Measurements from ENCODE around the gene CELF5.

Gene CELF5

DNA sequence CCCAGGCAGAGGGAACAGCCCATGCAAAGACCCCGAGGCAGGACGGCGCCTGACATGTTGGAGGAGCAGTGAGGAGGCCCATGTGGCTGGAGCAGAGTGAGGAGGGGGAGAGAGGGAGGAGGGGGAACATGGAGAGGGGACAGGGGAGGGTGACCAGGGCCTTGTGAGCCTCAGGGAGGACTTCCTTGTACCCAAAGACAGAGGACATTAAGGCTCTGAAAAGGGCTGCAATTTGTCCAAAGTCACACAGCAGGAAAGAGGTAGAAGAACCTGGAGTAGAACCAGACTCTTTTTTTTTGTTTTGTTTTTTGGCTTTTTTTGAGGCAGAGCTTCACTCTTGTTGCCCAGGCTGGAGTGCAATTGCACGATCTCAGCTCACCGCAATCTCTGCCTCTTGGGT lies 67.2 kb downstream of the CELF5 start:
- no peak for DNase-seq (ENCODE audit: low read depth in 2 of 2)
- TF ChIP-seq, protein P1, sequence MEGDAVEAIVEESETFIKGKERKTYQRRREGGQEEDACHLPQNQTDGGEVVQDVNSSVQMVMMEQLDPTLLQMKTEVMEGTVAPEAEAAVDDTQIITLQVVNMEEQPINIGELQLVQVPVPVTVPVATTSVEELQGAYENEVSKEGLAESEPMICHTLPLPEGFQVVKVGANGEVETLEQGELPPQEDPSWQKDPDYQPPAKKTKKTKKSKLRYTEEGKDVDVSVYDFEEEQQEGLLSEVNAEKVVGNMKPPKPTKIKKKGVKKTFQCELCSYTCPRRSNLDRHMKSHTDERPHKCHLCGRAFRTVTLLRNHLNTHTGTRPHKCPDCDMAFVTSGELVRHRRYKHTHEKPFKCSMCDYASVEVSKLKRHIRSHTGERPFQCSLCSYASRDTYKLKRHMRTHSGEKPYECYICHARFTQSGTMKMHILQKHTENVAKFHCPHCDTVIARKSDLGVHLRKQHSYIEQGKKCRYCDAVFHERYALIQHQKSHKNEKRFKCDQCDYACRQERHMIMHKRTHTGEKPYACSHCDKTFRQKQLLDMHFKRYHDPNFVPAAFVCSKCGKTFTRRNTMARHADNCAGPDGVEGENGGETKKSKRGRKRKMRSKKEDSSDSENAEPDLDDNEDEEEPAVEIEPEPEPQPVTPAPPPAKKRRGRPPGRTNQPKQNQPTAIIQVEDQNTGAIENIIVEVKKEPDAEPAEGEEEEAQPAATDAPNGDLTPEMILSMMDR (IDR thresholded peaks at IDR 0.05; ENCODE audit: low read depth, low read length): no peak
- H3K4me3 ChIP-seq (replicated peaks in 1 of 2; ENCODE audit: low read depth in 2 of 2, low read length in 2 of 2): no peak overlapping the region

DNA sequence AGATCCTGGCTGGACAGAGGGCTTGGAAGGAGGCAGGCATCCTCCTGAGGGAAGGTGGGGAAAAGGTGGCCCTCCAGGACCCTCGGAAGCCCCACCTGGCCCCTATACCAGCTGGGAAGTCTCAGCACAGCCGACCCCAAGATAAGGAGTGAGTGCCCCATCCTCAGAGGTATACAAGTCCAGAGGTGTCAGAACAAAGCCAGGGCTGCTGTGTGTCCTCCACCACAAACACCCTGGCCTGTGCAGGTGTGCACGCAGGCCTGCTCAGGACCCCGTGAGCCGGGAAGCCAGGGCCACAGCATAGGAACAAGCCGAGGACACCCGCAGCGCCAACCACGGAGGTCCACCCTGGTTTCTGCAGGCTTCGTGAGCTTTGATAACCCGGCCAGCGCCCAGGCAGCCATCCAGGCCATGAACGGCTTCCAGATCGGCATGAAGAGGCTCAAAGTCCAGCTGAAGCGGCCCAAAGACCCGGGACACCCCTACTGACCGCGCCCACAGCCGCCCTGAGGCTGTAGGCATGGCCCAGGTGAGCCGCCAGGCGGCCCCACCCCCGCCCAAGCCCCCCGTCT lies 68.6 kb downstream of the CELF5 start:
- H3K4me3 ChIP-seq (replicated peaks in 1 of 2; ENCODE audit: low read depth in 2 of 2, low read length in 2 of 2): no peak overlapping the region
- DNase-seq (ENCODE audit: low read depth in 2 of 2): no peak
- TF ChIP-seq, protein P1 (IDR thresholded peaks at IDR 0.05; ENCODE audit: low read depth, low read length): no peak

DNA sequence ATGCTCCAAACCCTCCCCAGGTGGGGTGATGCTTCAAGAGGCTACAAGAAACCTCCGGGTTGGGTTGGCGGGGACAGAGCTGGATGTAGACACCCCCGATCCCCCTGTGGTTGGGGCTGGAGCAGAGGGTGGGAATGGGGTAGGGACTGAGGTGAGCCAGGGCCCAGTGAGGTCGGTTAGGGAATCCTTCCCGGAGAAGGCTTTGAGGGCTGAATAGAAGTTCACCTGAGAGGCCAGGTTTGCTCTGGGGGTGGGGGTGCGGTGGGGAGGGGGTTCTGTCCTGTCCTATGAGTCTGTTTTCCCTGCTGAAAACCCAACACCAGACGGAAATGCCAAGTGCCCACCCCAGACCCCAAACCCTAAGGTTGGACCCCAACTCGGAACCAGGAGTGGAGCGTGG lies 69.1 kb downstream of the CELF5 start:
- TF ChIP-seq, protein P1 (IDR thresholded peaks at IDR 0.05; ENCODE audit: low read depth, low read length): no peak
- H3K4me3 ChIP-seq (replicated peaks in 1 of 2; ENCODE audit: low read depth in 2 of 2, low read length in 2 of 2): no peak overlapping the region
- DNase-seq (ENCODE audit: low read depth in 2 of 2): no peak

DNA sequence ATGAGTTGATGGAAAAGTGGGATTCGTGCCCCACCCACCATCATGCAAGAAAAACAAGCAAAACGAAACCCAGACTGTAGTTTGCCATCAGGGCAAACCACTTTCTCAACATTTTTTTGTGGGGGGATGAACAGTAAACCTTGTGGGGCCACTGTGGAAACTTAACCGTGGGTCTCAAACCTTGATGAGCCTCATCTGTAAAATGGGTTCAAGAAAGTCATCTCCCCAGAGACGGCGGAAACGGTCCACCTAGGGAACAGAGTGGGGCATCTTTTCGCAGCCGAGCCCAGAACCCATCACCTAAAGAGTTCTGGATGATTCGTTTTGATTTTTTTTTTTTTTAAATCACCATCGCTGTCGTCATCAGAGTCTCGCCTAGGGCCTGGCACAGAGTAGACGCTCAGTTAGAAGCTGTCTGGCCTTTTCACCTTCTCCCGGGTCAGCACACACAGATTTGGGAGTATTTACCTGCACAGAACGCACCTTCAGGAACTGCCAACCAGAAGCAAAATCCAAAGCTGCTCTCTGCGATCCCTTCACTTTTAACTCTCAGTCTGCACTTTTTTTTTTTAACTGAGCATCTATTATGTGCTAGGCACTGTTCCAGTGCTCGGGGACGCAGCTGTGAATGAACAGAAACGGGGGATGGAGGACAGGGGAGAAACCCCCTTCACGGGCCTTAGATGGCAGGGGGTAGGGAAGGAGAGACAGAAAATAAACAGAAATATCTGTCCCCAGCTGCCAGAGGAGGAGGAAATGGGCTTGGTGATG lies 69.8 kb downstream of the CELF5 start:
- H3K4me3 ChIP-seq (replicated peaks in 1 of 2; ENCODE audit: low read depth in 2 of 2, low read length in 2 of 2): no peak overlapping the region
- no peak for DNase-seq (ENCODE audit: low read depth in 2 of 2)
- TF ChIP-seq, protein P1 (IDR thresholded peaks at IDR 0.05; ENCODE audit: low read depth, low read length): no peak

DNA sequence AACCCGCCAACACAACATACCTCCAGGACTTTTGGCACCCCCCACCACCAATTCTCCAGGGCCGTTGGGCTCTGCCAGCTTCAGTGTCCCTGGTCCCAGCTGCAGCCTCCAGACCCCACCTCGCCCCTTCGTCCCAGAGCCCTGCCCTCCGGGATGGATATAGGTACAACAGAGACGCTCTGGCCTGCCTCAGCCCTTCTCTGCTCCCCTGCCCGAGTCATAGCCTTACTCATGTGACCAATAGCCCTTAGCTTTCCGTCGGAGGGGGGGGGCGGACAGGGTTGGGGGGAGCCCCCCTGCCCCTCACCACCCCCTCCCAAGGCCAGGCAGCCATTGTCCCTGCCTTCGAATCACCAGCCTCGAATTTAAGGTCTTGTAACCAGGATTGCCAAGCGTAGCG lies 71.1 kb downstream of the CELF5 start:
- DNase-seq (ENCODE audit: low read depth in 2 of 2): no peak

DNA sequence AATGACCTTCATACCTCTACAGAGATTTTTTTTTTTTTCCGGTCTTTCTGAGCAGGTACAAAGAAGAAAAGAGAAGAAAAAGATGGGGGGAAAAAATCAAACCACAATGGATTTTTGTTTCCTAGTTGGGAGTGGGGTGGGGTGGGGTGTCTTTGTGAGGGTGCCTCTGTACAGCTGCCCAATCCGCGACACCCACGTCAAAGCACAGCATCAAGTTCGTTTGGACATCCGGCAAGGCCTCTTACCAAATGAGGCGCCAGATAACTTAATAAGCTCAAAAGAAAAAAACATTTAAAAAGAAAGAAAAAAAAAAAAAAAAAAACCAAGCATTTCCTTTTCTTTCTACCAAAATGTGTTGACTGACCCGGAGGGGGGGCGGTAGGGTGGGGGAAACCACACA lies 71.6 kb downstream of the CELF5 start:
- no peak overlapping the region for H3K4me3 ChIP-seq (replicated peaks in 1 of 2; ENCODE audit: low read depth in 2 of 2, low read length in 2 of 2)
- TF ChIP-seq, protein P1 (IDR thresholded peaks at IDR 0.05; ENCODE audit: low read depth, low read length): no peak
- no peak for DNase-seq (ENCODE audit: low read depth in 2 of 2)

More for the DNA sequence above, 71.1 kb downstream of the CELF5 start:
- TF ChIP-seq, protein P1 (IDR thresholded peaks at IDR 0.05; ENCODE audit: low read depth, low read length): no peak
- no peak overlapping the region for H3K4me3 ChIP-seq (replicated peaks in 1 of 2; ENCODE audit: low read depth in 2 of 2, low read length in 2 of 2)
